Cerebellar cortex (tissue), 1 donor: ENCODE results near the gene SPAG7.

ENCODE experiments used
- DNase-seq: peaks from one replicate; pipeline ENCODE4 v3.0.0-alpha.2; 2015; ENCODE audit warnings: low spot score

The SPAG7 gene

GRCh38 chr17:4974115-4974670, 6.6 kb upstream of the SPAG7 start:
- no peak for DNase-seq

- DNase-seq: no peak
Observed at GRCh38 chr17:4973256-4974114, 5.9 kb upstream of the SPAG7 start.

- DNase-seq: no peak
Observed at GRCh38 chr17:4972752-4973151, 5.1 kb upstream of the SPAG7 start.

- no peak for DNase-seq
Observed at GRCh38 chr17:4972322-4972721, 4.7 kb upstream of the SPAG7 start.

- DNase-seq: no peak
Observed at GRCh38 chr17:4971826-4972225, 4.2 kb upstream of the SPAG7 start.

- DNase-seq: no peak
Observed at GRCh38 chr17:4970273-4970672, 2.7 kb upstream of the SPAG7 start.

- DNase-seq: no peak
Observed at GRCh38 chr17:4969551-4970173, 2.0 kb upstream of the SPAG7 start.

- DNase-seq: no peak
Observed at GRCh38 chr17:4969047-4969550, 1.5 kb upstream of the SPAG7 start.

- DNase-seq: no peak
Observed at GRCh38 chr17:4968486-4969046, 949 bp upstream of the SPAG7 start.

- DNase-seq: peak; percentile 100
Observed at GRCh38 chr17:4966844-4967538, 626 bp downstream of the SPAG7 start.

- DNase-seq: no peak
Observed at GRCh38 chr17:4965311-4965986, 2.2 kb downstream of the SPAG7 start.

- DNase-seq: no peak
Observed at GRCh38 chr17:4960279-4960922, 7.2 kb downstream of the SPAG7 start.

- no peak for DNase-seq
Observed at GRCh38 chr17:4959261-4959965, 8.2 kb downstream of the SPAG7 start.

- DNase-seq: no peak
Observed at GRCh38 chr17:4958102-4958501, 9.5 kb downstream of the SPAG7 start.

GRCh38 chr17:4956493-4957061, 11.0 kb downstream of the SPAG7 start:
- no peak for DNase-seq

GRCh38 chr17:4955091-4955490, 12.5 kb downstream of the SPAG7 start:
- DNase-seq: no peak

- no peak for DNase-seq
Observed at GRCh38 chr17:4953451-4953961, 14.1 kb downstream of the SPAG7 start.

- DNase-seq: peak; percentile 28
Observed at GRCh38 chr17:4951486-4951885, 16.1 kb downstream of the SPAG7 start.

- DNase-seq: peak; percentile 35
Observed at GRCh38 chr17:4950746-4951204, 16.8 kb downstream of the SPAG7 start, which contains the start of gene ENO3. Gene ENO3, plus strand, starts transcription at chr17:4951119. Its CDS starts 711 bp downstream, at chr17:4951830.
